Endothelial cell (in vitro differentiated cells): ENCODE measurements around the gene FGFR4. TPM values are rescaled to one million over a fixed set of nuclear protein-coding genes. Genes with fewer than 3 reads are reported as not detected.

Experiments
- DNase-seq: peaks from one replicate; pipeline ENCODE4 v3.0.0; 2021; ENCODE audit warnings: low spot score
- H3K27ac Mint-ChIP-seq: one replicate; pipeline ENCODE4 v1.8.0; 2021; ENCODE audit warnings: mixed read lengths, inconsistent platforms; ENCODE audit not compliant: unreplicated experiment
- H3K27me3 Mint-ChIP-seq: one replicate; pipeline ENCODE4 v1.8.0; 2021; ENCODE audit warnings: mild to moderate bottlenecking, moderate library complexity, mixed read lengths, inconsistent platforms; ENCODE audit not compliant: unreplicated experiment
- H3K36me3 Mint-ChIP-seq: one replicate; pipeline ENCODE4 v1.8.0; 2021; ENCODE audit warnings: mild to moderate bottlenecking, low read depth, mixed read lengths, inconsistent platforms; ENCODE audit not compliant: unreplicated experiment
- H3K4me1 Mint-ChIP-seq: one replicate; pipeline ENCODE4 v1.8.0; 2021; ENCODE audit warnings: mild to moderate bottlenecking, mixed read lengths, inconsistent platforms; ENCODE audit not compliant: unreplicated experiment
- H3K4me3 Mint-ChIP-seq: one replicate; pipeline ENCODE4 v1.8.0; 2021; ENCODE audit warnings: mild to moderate bottlenecking, mixed read lengths, inconsistent platforms; ENCODE audit not compliant: unreplicated experiment
- H3K9me3 Mint-ChIP-seq: one replicate; pipeline ENCODE4 v1.8.0; 2021; ENCODE audit warnings: mixed read lengths, inconsistent platforms; ENCODE audit not compliant: unreplicated experiment
- total RNA-seq: library from RNA; stranded (reverse); fragmentation: NEBNext Ultra II Directional; extraction: Animal tissue kit (Norgen Biotek cat#: 25700); gene quantifications from one replicate; pipeline ENCODE4 v1.2.1, GENCODE V29; 2021; ENCODE audit not compliant: unreplicated experiment
- TF ChIP-seq, protein P1 (sequence below): fragments of 200-600 bp; sonication (generic); IDR thresholded peaks from one replicate; pipeline ENCODE4 v1.5.0; 2021; ENCODE audit warnings: antibody characterized with exemption; ENCODE audit not compliant: unreplicated experiment

FGFR4 gene
- total RNA-seq, 1 donor from 2014 or later: 11.0 TPM

DNA sequence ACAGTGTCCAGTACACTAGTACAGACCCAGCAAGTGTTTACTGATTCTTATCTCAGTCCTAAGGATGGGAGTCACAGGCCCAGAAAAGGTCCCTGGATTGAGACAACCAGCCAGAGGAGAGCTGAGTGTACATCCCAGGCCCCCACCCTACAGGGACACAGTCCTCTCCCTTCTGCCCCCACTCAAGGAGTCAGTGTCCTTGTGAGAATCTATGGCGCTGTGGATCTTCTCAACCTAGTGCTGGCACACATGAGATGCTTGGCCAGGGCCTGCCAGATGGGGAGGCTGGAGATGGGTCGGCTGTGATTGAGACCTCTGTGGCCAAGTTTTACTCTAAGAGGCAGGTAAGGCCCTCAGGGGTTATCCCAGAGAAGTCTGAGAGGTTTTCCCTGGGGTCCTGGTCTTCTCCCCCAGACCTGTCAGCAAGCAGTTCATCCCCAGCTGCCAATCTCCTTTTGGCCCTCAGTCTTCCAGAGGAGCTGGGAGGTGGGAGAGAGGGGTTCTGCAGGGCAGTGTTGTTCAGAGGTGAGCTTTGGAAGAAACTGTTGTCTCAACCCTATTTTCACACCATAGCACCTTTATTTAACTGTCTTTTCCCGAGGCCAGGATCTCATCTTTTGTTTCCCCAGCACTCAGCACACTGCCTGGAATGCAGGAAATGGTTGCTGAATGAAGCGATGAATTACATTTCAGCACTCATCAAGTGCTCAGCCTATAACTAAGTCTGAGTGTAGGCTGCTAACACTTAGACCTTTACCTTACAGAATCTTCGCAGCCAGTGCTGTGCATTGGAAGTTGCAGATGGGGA lies 43.7 kb downstream of the FGFR4 start:
- peak overlapping the region; percentile 37 for H3K4me3 Mint-ChIP-seq
- H3K36me3 Mint-ChIP-seq: peaks cover 8% of the 10 kb centered on the region
- H3K27ac Mint-ChIP-seq: peak overlapping the region; percentile 67
- H3K27me3 Mint-ChIP-seq: peaks cover 19% of the 10 kb centered on the region
- TF ChIP-seq, protein P1, sequence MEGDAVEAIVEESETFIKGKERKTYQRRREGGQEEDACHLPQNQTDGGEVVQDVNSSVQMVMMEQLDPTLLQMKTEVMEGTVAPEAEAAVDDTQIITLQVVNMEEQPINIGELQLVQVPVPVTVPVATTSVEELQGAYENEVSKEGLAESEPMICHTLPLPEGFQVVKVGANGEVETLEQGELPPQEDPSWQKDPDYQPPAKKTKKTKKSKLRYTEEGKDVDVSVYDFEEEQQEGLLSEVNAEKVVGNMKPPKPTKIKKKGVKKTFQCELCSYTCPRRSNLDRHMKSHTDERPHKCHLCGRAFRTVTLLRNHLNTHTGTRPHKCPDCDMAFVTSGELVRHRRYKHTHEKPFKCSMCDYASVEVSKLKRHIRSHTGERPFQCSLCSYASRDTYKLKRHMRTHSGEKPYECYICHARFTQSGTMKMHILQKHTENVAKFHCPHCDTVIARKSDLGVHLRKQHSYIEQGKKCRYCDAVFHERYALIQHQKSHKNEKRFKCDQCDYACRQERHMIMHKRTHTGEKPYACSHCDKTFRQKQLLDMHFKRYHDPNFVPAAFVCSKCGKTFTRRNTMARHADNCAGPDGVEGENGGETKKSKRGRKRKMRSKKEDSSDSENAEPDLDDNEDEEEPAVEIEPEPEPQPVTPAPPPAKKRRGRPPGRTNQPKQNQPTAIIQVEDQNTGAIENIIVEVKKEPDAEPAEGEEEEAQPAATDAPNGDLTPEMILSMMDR: no peak
- no peak for DNase-seq
- H3K4me1 Mint-ChIP-seq: peaks cover 40% of the 10 kb centered on the region
- H3K9me3 Mint-ChIP-seq: no peaks in the 10 kb centered on the region

DNA sequence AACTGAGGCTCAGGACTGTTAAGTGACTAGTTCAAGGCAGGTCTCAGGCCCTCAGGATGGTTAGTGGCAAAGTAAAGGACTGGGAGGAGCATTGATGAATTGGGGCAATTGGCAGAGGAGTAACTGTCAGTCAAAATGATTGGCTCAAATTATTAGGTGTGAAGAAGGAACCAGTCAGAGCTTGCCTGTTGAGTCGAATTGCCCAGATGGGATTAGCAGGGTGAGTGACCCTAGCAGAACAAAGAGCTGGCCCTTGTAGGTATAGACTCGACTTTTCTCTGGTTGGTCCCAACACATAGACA lies 44.3 kb downstream of the FGFR4 start:
- Mint-ChIP-seq H3K27ac (no peak overlapping the region), H3K36me3 (peaks cover 11% of the 10 kb centered on the region), H3K27me3 (peaks cover 19% of the 10 kb centered on the region), H3K9me3 (no peaks in the 10 kb centered on the region), H3K4me3 (peak overlapping the region; percentile 27), H3K4me1 (peaks cover 43% of the 10 kb centered on the region)
- TF ChIP-seq, protein P1: no peak
- no peak for DNase-seq

DNA sequence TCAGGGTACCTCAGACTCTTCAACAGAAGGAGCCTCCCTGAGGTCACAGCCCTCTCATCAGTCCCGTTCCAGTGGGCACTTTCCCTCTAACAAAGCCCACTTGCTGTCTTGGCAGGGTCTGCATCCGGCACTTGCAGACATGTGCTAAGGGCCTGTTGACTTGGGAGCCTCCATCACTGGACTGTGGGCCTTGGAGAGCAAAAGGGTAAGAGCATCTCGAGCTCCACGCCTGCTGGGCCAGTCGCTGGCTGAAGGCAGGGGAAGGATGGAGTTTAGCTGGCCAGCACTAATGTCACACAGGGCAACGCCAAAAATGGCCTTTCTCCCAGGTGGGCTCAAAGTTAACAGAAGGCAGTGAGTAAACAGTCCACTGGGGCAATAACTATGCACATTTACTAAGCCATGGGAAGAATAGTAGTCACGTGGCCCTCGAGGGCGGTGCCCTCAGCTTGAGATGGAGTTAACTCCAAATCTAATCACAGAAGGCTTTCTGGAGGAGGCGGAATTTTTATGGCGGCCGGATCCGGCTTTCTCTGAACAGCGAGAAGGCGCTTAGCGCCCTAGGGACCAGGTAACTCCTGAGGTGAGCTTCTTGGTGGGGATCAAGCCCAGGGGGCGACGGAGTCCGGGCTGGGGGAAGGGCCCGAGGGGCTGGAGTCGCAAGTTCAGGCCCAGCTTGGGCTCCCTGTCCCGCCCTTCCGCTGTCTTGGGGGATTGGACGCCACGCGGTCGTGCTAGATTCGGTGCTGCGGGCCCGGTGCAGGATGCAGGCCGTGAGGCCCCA lies 44.8 kb downstream of the FGFR4 start:
- H3K9me3 Mint-ChIP-seq: no peaks in the 10 kb centered on the region
- H3K27ac Mint-ChIP-seq: peak overlapping the region; percentile 21
- peaks cover 11% of the 10 kb centered on the region for H3K36me3 Mint-ChIP-seq
- TF ChIP-seq, protein P1: no peak
- H3K4me3 Mint-ChIP-seq: peak overlapping the region; percentile 72
- peaks cover 43% of the 10 kb centered on the region for H3K4me1 Mint-ChIP-seq
- peaks cover 19% of the 10 kb centered on the region for H3K27me3 Mint-ChIP-seq
- no peak for DNase-seq

DNA sequence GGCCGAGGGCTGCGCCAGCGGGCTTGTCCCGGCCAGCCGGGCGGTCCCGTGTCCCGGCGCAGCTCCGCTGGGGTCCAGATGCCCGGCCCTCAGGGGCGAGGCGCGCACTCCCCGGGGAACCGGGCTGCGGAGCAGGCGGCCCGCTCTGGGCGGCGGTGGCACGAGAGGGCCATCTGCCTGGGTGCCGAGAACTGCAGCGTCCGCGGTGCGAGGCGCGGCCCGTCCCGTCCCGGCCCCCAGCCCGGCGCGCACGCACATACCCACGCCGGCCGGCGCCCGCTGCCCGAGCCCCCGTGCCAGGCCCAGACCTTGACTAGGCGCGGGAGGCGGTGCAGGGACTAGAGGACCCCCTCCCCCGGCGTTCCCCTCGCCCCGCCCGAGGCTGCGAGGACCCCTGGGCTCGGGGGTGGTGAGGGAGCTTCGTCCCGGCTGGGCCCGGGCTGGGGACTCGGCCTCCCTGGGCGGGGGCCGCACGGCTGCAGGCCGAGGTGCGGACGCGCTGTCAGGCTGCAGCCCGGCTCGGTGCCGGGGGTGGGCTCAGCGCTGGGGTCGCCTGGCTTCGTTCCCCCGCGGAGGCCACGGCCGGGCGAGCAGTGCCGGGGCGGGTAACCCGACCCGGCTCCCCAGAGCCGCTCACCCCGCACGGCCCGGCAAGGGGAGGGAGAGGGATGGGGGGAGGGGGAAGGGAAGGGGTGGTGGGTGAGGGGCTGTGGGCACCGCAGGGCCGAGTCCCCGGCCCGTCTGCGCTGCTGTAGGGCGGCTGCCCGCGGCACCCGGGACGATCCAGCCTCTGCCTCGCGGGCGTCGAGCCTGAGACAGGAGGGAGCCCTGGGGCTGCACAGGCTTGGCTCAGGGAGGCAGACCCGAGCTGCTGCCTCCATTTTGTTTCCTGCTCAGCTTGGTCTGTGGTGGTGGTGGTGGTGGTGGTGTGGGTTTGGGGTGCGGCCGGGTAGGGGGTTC lies 45.7 kb downstream of the FGFR4 start:
- Mint-ChIP-seq H3K27ac (no peak overlapping the region), H3K9me3 (no peaks in the 10 kb centered on the region), H3K27me3 (peaks cover 18% of the 10 kb centered on the region), H3K4me3 (peak overlapping the region; percentile 25), H3K4me1 (peaks cover 47% of the 10 kb centered on the region), H3K36me3 (peaks cover 14% of the 10 kb centered on the region)
- TF ChIP-seq, protein P1: no peak
- DNase-seq: peak; percentile 45
